Lower leg skin (tissue), 4 donors: ENCODE data around the gene SH2D2A. TPM values are rescaled to one million over a fixed set of nuclear protein-coding genes. Genes with fewer than 3 reads are reported as not detected.

Source experiments
- DNase-seq, 2 donors: peaks; one replicate each; pipeline ENCODE4 v3.0.0-alpha.2; 2019; ENCODE audit warnings: low spot score in 2 of 2
- H3K4me3 ChIP-seq: fragments of 200-600 bp; sonication (generic); 2 replicates; pipeline ENCODE4 v1.5.1; 2017; ENCODE audit warnings: mild to moderate bottlenecking, low read depth; ENCODE audit not compliant: poor library complexity, severe bottlenecking
- CTCF ChIP-seq, 3 donors: fragments of 450-650 bp; IDR thresholded peaks; one replicate each; pipeline ENCODE4 v1.5.1; 2016; ENCODE audit warnings: antibody characterized with exemption in 3 of 3, mild to moderate bottlenecking in 3 of 3, moderate library complexity in 2 of 3
- POLR2A ChIP-seq, 2 donors: fragments of 450-650 bp; IDR thresholded peaks; one replicate each; pipeline ENCODE4 v1.6.1; 2016 to 2017; ENCODE audit warnings: antibody characterized with exemption in 2 of 2, mild to moderate bottlenecking in 1 of 2, moderate library complexity in 1 of 2
- WGBS, 2 donors: methylation state at CpG; one replicate each; pipeline ENCODE4 v1.1.5; 2018; 5-methylcytosine and 5-hydroxymethylcytosine counted together
- intact Hi-C: fragments of 100-400 bp; cut with DNase I; formaldehyde crosslinking; loops from one replicate; pipeline ENCODE4 v1.15.0; 2023; ENCODE audit warnings: low total_unique reads
- total RNA-seq, 4 donors: library from RNA; depleted of rRNA; stranded (reverse); fragments of >200 nt; gene quantifications; one replicate each; pipeline ENCODE4 v1.1.0, GENCODE V29; 2016

Gene SH2D2A
- total RNA-seq, 4 donors from 2014 or later: 1.5 TPM; not detected in 3

DNA sequence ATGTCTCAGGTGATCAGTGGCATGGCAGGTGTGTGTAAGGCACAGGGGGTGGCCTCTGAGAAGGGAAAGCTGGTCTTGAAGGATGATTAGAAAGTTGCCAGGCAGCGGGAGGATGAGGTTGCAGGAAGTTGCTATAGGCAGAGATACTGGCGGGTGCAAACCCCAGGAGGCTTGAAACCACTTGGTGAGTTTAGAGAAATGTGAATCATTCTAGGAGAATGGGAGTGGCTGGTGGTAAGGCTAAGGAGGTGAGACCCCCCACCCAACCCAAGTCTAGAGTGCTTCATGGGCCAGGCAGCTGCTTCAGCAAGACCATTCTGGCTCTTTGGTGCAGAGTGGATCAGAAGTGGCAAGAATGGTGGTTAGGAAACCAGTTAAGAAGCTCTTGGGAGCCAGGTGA is 9.0 kb downstream of the SH2D2A start:
- WGBS, 2 donors: 87 to 93% methylated on average over 2 of the region's 2 CpGs
- TF ChIP-seq POLR2A (IDR thresholded peaks at IDR 0.05) (no peak), CTCF (IDR thresholded peaks at IDR 0.05) (no peak)
- H3K4me3 ChIP-seq: no peak overlapping the region
- DNase-seq: no peak
- intact Hi-C loops: no loop called here

DNA sequence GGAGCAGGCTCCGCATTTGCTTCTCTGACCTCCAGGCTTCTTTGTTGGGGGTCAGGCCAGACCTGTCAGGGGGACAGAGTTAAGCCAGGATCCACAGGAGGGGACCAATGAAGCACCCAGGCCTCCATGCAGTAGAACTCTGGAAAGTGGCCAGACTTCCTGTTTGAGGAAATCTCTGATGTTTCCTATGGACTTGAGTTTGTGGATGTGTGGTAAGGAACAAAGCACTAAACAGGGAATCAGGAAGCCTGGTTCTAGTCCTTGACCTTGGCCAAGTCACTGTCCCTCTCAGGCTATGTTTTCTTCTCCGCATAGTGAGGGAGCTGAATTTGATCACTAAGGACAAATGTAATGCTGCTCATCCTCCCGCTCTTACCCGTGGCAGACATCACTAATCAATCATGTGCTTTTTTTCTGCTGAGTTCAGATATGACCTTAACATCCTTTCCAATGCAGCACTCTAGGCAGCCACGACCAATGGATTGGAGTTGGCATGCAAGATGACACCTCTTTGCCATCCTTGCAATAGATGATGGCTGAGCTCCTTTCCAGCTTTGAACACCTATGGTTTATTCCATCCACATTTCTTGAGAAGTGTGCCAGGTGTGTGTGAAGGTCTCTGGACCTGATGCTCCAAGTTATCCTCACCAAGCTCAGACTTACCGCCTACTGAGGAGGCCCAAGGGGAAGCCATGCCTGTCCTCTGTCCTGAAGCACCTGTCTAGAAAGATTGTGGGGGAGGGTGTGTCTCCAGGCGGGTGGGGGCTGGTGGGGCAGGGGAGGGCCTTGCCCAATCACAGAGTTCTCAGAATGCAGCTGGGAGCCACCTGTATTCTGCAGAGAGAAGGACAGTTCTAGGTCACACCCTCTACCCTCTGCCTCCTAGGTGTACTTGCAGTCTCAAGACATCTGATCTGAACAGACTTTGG is 9.9 kb downstream of the SH2D2A start:
- WGBS, 2 donors: 71 to 84% methylated on average over 7 of the region's 7 CpGs
- intact Hi-C loops: no loop called here
- peak in 1 of 2 donors; percentile 26 for DNase-seq
- H3K4me3 ChIP-seq: no peak overlapping the region
- TF ChIP-seq CTCF (IDR thresholded peaks at IDR 0.05): no peak
- TF ChIP-seq POLR2A (IDR thresholded peaks at IDR 0.05): no peak

- 48 to 51% methylated on average over 3 of the region's 3 CpGs for WGBS, 2 donors
- TF ChIP-seq CTCF (IDR thresholded peaks at IDR 0.05) (no peak), POLR2A (IDR thresholded peaks at IDR 0.05) (no peak)
- no peak overlapping the region for H3K4me3 ChIP-seq
- intact Hi-C loops: no loop called here
- DNase-seq: peak; percentile 58 to 83
These were observed 10.7 kb downstream of the SH2D2A start for GRCh38 chr1:156805766-156806511.

- WGBS, 2 donors: 61 to 73% methylated on average over 6 of the region's 6 CpGs
- intact Hi-C loops: no loop called here
- no peak overlapping the region for H3K4me3 ChIP-seq
- TF ChIP-seq POLR2A (IDR thresholded peaks at IDR 0.05) (no peak), CTCF (IDR thresholded peaks at IDR 0.05) (no peak)
- DNase-seq: peak in 1 of 2 donors; percentile 82
These were observed 11.9 kb downstream of the SH2D2A start for GRCh38 chr1:156804572-156805243.

- no peak overlapping the region for H3K4me3 ChIP-seq
- WGBS, 2 donors: 77 to 80% methylated on average over 3 of the region's 3 CpGs
- peak in 1 of 2 donors; percentile 52 for DNase-seq
- intact Hi-C loops: no loop called here
- TF ChIP-seq CTCF (IDR thresholded peaks at IDR 0.05) (no peak), POLR2A (IDR thresholded peaks at IDR 0.05) (no peak)
These were observed 12.6 kb downstream of the SH2D2A start for GRCh38 chr1:156804026-156804425.
